NCI-H146 (cell line): Measurements from ENCODE around the gene PI4KB.
A peak's percentile ranks its signal among the peaks of the same experiment; 100 is the strongest.
"Not testable (repeated sequence)": the region's sequence is repeated elsewhere in the genome, so short reads cannot be mapped to it uniquely, and the experiment has no call there.

Experiments used
- DNase-seq: peaks from one replicate; lab custom pipeline; 2025; lab: John Stamatoyannopoulos, UW

Gene PI4KB

GRCh38 chr1:151281225-151281968, 45.8 kb downstream of the PI4KB start:
- DNase-seq, result peak; percentile 99

DNA sequence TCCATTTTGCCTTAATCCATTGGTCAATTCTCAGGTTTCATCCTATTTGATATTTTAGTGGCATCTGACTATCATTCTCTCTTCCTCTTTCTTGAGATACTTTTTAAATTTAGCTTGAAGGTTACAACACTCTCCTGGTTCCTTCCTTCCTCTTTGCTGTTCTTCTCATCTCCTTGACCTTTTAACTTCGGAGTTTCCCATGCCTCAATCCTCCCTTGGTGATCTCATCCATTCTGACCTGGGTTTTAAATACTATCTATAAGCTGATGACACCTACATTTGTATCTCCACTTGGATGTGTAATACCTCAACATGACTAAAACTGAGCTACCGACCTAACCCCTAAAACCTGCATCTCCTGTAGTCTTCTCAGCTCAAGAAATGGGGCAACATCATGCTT, 50.0 kb downstream of the PI4KB start:
- DNase-seq, result no peak

- DNase-seq, result not testable (repeated sequence)
Observed at GRCh38 chr1:151275341-151275740, 51.9 kb downstream of the PI4KB start.

DNA sequence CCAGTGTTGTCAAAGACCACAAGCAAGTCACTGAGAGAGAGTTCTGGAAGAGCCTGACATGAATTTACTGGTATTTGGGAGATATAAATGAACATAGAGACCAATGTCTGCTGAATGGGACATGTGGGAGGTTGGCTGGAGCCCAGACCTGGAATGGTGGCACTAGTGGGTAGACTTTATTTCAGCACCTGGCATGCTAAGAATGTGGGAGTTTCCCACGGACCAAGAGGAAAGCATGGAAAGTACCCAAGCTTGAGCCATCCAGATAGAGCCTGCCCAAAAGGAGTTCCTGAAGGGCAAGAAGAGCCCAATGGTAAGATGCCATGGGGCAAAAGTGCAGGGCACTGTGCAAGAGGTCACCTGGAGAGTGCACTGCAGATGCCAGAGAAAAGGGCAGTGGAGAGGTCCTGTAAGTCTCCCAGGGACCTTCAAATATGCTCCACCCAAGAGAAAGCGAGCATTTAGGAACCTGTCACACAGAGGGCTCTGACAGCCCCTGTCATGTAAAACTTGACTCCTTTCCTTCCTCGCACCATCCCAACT, 53.2 kb downstream of the PI4KB start:
- no peak for DNase-seq

DNA sequence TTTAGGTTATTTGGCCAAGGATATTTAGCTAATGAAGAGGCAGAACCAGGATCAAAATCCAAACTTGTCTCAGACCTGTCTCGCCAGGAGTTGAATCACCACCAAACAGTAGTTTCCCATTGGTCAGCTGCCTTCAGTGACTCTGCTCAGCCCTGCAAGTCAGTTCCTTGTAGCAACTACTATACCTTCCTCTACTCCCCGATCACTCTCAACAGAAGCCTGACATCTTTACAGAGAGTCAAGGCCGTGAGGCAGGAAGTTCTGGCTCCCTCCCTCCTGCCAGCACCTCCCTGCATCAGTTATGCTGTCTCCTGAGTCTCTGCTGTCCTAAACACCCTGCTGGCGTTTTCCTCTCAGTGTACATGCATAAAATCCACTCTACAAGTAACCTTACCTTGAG, 59.5 kb downstream of the PI4KB start:
- DNase-seq, result no peak

DNA sequence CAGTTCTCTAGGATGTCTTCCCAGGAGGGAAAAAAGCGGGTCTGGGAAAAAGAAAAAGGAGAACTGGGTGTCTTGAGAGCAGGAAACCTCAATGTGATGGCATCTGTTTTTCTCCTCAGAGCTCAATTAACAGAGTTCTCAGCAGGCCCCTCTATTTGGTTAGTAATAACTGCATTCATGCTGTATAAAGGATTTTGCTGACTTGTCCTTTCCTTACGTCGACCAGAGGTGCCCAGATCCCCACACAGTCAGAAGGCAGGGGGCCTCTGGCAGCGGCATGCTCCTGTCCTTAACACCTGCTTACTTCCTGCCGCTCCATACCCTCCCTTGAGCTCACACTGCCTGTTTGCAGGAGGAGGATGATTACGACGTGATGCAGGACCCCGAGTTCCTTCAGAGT, 60.4 kb downstream of the PI4KB start:
- DNase-seq, result no peak

DNA sequence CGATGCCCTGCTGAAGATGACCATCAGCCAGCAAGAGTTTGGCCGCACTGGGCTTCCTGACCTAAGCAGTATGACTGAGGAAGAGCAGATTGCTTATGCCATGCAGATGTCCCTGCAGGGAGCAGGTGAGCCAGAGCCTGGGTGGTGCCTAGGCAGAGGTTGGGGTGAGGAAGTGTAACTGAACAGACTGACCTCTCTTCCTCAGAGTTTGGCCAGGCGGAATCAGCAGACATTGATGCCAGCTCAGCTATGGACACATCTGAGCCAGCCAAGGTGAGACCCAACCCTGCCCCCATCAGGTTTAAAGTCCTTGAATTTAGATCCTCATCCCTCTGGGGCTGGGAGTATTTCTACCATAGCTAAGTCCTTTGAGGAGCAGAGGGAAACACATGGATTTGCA, 60.9 kb downstream of the PI4KB start:
- DNase-seq, result no peak

- no peak for DNase-seq
Observed at GRCh38 chr1:151265446-151266236, 61.6 kb downstream of the PI4KB start.

DNA sequence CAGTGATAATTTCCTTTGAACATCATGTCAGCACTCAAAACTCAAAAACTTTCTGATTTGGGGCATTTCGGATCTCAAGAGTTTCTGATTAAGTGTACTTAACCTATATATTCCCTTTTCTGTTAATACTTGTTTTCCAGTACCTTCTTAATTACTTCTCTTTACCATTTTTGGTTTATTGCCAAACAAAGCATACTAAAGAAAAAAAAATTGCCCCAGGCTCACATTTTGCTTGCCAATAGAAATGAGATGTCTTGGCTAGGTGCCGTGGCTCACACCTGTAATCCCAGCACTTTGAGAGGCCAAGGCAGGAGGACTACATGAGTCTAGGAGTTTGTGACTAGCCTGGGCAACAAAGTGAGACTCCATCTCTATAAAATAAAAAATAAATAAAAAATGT, 67.9 kb downstream of the PI4KB start:
- no peak for DNase-seq

DNA sequence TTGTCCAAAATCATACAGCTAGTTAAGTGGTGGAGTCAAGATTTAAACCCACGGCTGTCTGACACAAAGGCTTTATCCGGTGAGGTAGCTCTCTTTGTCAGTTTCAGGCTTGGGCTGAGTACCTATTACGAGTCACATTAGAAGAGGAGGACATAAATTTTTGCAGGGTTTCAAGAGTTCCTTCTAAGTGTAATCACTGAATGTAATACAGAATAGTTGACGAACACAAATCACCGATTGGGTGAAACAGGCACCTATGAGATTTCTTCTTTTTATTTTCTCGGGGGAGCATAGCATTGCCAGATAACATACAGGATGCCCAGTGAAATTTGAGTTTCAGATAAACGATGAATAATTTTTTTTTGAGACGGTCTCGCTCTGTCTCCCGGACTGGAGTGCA, 71.8 kb downstream of the PI4KB start:
- peak; percentile 2 for DNase-seq

DNA sequence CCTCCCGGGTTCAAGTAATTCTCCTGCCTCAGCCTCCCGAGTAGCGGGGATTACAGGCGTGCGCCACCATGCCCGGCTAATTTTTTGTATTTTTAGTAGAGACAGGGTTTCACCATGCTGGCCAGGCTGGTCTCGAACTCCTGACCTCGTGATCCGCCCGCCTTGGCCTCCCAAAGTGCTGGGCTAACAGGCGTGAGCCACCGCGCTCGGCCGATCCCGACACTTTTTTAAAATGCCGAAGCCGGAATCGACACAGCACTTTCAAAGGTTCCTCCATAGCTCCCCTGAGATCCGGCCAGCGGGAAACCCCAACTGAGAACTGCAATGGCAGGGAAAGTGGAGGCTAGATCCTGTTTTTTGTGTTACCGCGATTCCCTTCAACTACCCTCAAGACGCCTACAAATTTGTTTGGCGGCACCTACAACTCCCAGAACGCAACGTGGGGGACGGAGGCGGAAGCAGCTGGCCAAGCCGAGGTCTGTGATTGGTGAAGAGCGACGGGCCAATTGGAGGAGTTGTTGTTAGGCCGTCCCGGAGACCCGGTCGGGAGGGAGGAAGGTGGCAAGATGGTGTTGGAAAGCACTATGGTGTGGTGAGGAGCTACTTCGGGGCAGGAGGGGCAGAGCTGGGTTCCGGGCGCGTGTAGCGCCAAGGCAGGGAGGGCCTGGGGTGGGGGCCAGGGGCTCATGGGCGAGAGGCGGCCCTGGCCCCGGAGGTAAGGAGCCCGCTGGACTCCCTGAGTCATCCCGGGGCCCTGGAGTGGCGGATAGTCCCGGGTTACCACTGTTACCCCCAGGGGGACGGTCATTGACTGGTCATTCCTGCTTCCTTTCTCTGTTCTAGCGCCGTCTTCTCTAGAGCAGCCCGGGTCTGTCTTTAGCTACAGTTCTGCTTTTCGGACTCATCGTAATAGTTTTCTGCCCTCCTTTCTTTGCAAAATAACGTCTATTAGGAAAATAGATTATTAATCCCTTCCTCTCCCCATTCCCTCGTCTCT, 72.7 kb downstream of the PI4KB start, which contains the start of gene PSMD4:
TSS of gene PSMD4 (plus strand) at position 518 of the 997 bp plus-strand sequence. CDS start at position 567, 49 bp downstream.
- peak; percentile 98 for DNase-seq

DNA sequence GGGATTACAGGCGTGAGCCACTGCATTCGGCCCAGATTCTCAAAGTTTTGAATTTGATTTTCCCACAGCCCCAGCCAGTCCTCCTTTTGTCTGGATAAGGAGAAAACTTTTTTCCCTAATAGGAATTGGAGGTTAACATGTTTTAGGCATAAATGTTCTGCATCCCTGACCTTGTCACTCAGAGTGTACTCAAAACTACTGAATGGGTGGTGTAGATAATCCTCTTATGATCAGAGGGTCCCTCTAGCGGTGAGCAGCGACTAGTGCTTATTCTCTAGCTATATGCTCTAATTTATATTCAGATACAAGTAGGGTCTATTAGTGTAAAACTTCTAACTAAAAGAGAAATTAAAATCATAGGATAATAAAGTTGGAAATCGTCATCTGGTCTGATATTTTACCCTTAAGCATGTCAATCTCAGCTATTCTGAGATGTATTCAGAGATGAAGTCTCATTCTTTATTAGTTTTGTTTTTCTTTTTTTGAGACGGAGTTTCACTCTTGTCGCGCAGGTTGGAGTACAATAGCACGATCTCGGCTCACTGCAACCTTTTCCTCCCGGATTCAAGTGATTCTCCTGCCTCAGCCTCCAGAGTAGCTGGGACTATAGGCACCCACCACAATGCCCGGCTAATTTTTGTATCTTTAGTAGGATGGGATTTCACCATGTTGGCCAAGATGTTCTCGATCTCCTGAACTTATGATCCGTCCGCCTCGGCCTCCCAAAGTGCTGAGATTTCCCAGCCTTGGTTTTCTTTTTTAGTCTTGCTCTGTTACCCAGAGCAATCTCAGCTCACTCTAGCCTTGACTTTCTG, 75.4 kb downstream of the PI4KB start:
- peak; percentile 73 for DNase-seq

GRCh38 chr1:151246786-151247185, 80.4 kb downstream of the PI4KB start:
- no peak for DNase-seq

DNA sequence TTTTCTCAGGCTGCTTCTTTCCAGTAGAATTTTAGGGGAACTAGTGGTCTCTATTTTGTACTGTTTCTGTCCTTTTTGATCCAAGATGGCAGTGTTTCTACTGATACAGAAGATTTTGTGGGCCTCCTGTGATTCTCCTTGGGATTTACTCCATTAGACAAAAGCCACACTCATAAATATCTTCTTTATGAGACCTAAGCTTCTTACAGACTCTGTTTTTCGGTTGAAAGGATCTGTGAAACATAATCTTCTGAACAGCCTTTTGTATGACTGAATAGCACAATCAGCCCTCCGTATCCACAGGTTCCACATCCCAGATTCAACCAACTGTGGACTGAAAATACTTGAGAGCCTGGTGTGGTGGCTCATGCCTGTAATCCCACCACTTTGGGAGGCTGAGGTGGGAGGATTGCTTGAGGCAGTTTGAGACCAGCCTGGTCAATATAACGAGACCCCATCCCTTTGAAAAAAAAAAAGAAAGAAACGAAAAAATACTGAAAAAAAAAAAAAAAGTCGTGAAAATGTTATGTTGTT, 83.5 kb downstream of the PI4KB start:
- DNase-seq, result no peak

GRCh38 chr1:151242442-151242841, 84.8 kb downstream of the PI4KB start:
- no peak for DNase-seq
